Measurements from ENCODE around the gene PTTG2. TPM values are rescaled to one million over a fixed set of nuclear protein-coding genes. Genes with fewer than 3 reads are reported as not detected.

Gene PTTG2
- total RNA-seq, 6 experiments from 2014 or later = not detected

GRCh38 chr4:37949636-37950426 is 10.4 kb upstream of the PTTG2 start:
- H3K36me3 Mint-ChIP-seq (ENCODE audit: low read depth) = peaks cover 5% of the 10 kb centered on the region; the same call in 1 of the 2 replicates
- no peak overlapping the region for H3K4me3 Mint-ChIP-seq
- peaks cover 17% of the 10 kb centered on the region for H3K4me1 Mint-ChIP-seq (ENCODE audit: low read depth)
- no peak overlapping the region for H3K27ac Mint-ChIP-seq
- H3K27me3 Mint-ChIP-seq (ENCODE audit: insufficient read depth) = peaks cover 15% of the 10 kb centered on the region
- H3K9me3 Mint-ChIP-seq = peaks cover 4% of the 10 kb centered on the region; the same call in 1 of the 2 replicates
- no peak for DNase-seq
- TF ChIP-seq, protein P1, sequence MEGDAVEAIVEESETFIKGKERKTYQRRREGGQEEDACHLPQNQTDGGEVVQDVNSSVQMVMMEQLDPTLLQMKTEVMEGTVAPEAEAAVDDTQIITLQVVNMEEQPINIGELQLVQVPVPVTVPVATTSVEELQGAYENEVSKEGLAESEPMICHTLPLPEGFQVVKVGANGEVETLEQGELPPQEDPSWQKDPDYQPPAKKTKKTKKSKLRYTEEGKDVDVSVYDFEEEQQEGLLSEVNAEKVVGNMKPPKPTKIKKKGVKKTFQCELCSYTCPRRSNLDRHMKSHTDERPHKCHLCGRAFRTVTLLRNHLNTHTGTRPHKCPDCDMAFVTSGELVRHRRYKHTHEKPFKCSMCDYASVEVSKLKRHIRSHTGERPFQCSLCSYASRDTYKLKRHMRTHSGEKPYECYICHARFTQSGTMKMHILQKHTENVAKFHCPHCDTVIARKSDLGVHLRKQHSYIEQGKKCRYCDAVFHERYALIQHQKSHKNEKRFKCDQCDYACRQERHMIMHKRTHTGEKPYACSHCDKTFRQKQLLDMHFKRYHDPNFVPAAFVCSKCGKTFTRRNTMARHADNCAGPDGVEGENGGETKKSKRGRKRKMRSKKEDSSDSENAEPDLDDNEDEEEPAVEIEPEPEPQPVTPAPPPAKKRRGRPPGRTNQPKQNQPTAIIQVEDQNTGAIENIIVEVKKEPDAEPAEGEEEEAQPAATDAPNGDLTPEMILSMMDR (IDR thresholded peaks at IDR 0.05) = no peak

GRCh38 chr4:37951461-37952352 is 8.5 kb upstream of the PTTG2 start:
- TF ChIP-seq, protein P1 (IDR thresholded peaks at IDR 0.05) = no peak
- peaks cover 4% of the 10 kb centered on the region; the same call in 1 of the 2 replicates for H3K9me3 Mint-ChIP-seq
- DNase-seq = no peak
- H3K27me3 Mint-ChIP-seq (ENCODE audit: insufficient read depth) = peaks cover 18% of the 10 kb centered on the region
- peaks cover 12% of the 10 kb centered on the region for H3K4me1 Mint-ChIP-seq (ENCODE audit: low read depth)
- no peak overlapping the region for H3K27ac Mint-ChIP-seq
- no peak overlapping the region for H3K4me3 Mint-ChIP-seq
- H3K36me3 Mint-ChIP-seq (ENCODE audit: low read depth) = peaks cover 5% of the 10 kb centered on the region; the same call in 1 of the 2 replicates

GRCh38 chr4:37953156-37953555 is 7.0 kb upstream of the PTTG2 start:
- H3K4me1 Mint-ChIP-seq (ENCODE audit: low read depth) = peaks cover 12% of the 10 kb centered on the region
- peaks cover 8% of the 10 kb centered on the region for H3K27me3 Mint-ChIP-seq (ENCODE audit: insufficient read depth)
- H3K36me3 Mint-ChIP-seq (ENCODE audit: low read depth) = peaks cover 5% of the 10 kb centered on the region; the same call in 1 of the 2 replicates
- no peak overlapping the region for H3K4me3 Mint-ChIP-seq
- H3K27ac Mint-ChIP-seq = no peak overlapping the region
- DNase-seq = no peak
- peaks cover 4% of the 10 kb centered on the region; the same call in 1 of the 2 replicates for H3K9me3 Mint-ChIP-seq
- TF ChIP-seq, protein P1 (IDR thresholded peaks at IDR 0.05) = no peak

- TF ChIP-seq, protein P1 (IDR thresholded peaks at IDR 0.05) = no peak
- peaks cover 8% of the 10 kb centered on the region for H3K27me3 Mint-ChIP-seq (ENCODE audit: insufficient read depth)
- peaks cover 12% of the 10 kb centered on the region for H3K4me1 Mint-ChIP-seq (ENCODE audit: low read depth)
- no peak overlapping the region for H3K4me3 Mint-ChIP-seq
- peaks cover 5% of the 10 kb centered on the region; the same call in 1 of the 2 replicates for H3K36me3 Mint-ChIP-seq (ENCODE audit: low read depth)
- H3K9me3 Mint-ChIP-seq = peaks cover 4% of the 10 kb centered on the region; the same call in 1 of the 2 replicates
- H3K27ac Mint-ChIP-seq = no peak overlapping the region
- DNase-seq = peak; percentile 53
Observed at GRCh38 chr4:37953620-37954293, 6.4 kb upstream of the PTTG2 start.

- TF ChIP-seq, protein P1 (IDR thresholded peaks at IDR 0.05) = no peak
- Mint-ChIP-seq H3K4me3 (no peak overlapping the region), H3K27ac (no peak overlapping the region), H3K4me1 (ENCODE audit: low read depth) (peaks cover 12% of the 10 kb centered on the region), H3K36me3 (ENCODE audit: low read depth) (peaks cover 5% of the 10 kb centered on the region; the same call in 1 of the 2 replicates), H3K27me3 (ENCODE audit: insufficient read depth) (peaks cover 8% of the 10 kb centered on the region), H3K9me3 (peaks cover 4% of the 10 kb centered on the region; the same call in 1 of the 2 replicates)
- no peak for DNase-seq
Observed at GRCh38 chr4:37956941-37957340, 3.3 kb upstream of the PTTG2 start.
